NB4 (cell line): Measurements from ENCODE around the gene RFTN1.
A peak's percentile ranks its signal among the peaks of the same experiment; 100 is the strongest.

Source experiments
- DNase-seq: peaks from one replicate; pipeline ENCODE4 v3.0.0; 2010; ENCODE audit warnings: low read depth
- H3K4me3 ChIP-seq: one replicate; pipeline ENCODE4 v1.5.1; 2011; ENCODE audit warnings: mild to moderate bottlenecking, low read depth, low read length, moderate library complexity
- CTCF ChIP-seq: IDR thresholded peaks from one replicate; pipeline ENCODE4 v1.5.1; 2012; ENCODE audit warnings: low read depth, low read length
- MAX ChIP-seq: IDR thresholded peaks from 2 replicates; pipeline ENCODE4 v1.6.1; 2011; ENCODE audit warnings: low read depth, low read length
- MYC ChIP-seq: IDR thresholded peaks from 2 replicates; pipeline ENCODE4 v1.6.1; 2011; ENCODE audit warnings: low read depth, low read length
- POLR2A ChIP-seq: IDR thresholded peaks from 2 replicates; pipeline ENCODE4 v1.6.1; 2011; ENCODE audit warnings: mild to moderate bottlenecking; ENCODE audit not compliant: insufficient read length; ENCODE audit errors: extremely low read depth

RFTN1 gene

GRCh38 chr3:16355828-16356227 lies 157.7 kb downstream of the RFTN1 start:
- no peak for DNase-seq
- TF ChIP-seq MAX (no peak), CTCF (no peak), POLR2A (no peak), MYC (no peak)
- H3K4me3 ChIP-seq: no peak overlapping the region

- no peak for DNase-seq
- H3K4me3 ChIP-seq: no peak overlapping the region
- TF ChIP-seq POLR2A (no peak), MYC (no peak), CTCF (no peak), MAX (no peak)
These were observed 159.2 kb downstream of the RFTN1 start for GRCh38 chr3:16354291-16354690.

GRCh38 chr3:16352428-16352827 lies 161.1 kb downstream of the RFTN1 start:
- no peak overlapping the region for H3K4me3 ChIP-seq
- no peak for DNase-seq
- TF ChIP-seq POLR2A (no peak), MAX (no peak), CTCF (no peak), MYC (no peak)

- no peak for DNase-seq
- TF ChIP-seq POLR2A (no peak), MAX (no peak), MYC (no peak), CTCF (no peak)
- H3K4me3 ChIP-seq: no peak overlapping the region
These were observed 162.7 kb downstream of the RFTN1 start for GRCh38 chr3:16350597-16351318.

GRCh38 chr3:16349986-16350596 lies 163.4 kb downstream of the RFTN1 start:
- TF ChIP-seq MAX (no peak), MYC (no peak), CTCF (no peak)
- peak; percentile 25 for DNase-seq
- H3K4me3 ChIP-seq: no peak overlapping the region
